Ecto neural progenitor cell (in vitro differentiated cells): Measurements from ENCODE around the gene TMEM151B.

Experiments
- DNase-seq: peaks from one replicate; pipeline ENCODE4 v3.0.0-alpha.2; 2018; ENCODE audit warnings: low spot score

The TMEM151B gene

DNA sequence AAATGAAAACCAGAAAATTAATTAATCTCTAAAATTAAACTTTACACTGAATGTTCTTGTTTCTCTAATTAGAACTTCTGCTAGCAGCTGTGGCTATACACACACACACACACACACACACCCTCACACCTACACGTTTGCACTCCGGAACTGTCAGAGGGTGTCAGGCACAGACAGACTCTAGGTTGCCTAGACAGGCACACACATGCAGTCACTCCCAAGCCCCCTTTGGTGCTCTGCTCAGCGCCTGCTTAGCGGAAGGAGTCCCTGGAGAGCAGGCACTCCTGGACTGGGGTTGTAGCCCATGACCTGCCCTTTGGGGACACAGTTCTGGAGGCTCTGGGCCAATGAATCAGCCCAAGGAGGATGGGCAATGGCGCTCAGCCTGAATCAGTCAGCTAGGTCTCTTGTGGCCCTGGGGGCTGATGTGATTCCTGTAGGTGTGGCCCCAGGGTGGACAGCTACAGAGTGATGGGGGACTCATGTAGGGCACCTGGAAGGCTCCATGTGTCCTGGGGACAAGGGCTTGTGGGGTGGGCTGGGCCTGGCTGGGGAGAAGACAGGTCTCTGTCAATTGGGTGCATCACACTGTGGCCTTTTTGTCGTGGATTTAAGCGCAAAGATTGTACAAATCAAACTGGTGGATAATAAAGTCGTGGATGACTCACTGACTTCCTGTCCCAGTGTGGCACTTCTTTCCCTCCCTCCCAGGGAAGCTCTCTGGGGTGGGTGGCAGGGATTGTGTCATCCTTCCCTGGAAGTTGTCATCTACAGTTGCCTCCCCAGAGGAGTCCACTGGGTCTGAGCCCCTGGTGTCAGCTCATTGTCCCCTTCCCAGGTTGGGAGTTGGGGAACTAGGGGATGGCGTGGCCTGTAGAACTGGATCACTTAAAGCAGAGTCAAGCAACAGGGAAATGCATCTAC, 8.8 kb downstream of the TMEM151B start:
- DNase-seq = no peak

DNA sequence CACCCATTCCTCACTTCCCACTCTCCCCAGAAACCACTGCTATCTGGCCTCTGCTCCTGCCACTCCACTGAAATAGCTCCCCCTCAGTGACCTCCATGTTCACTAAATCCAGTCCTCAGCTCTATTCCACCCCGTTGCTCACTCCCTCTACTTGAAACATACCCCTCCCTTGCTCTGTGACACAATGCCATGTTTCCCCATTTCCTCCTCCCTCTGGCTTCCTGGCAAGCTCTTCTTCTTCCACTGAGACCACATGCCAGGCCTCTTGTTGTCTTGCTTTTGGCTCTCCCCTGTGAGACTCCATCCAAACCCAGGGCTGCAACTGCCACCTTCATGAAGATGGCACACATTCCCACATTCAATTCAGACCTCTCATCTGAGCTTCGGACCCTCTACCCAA, 13.9 kb downstream of the TMEM151B start:
- DNase-seq = no peak

DNA sequence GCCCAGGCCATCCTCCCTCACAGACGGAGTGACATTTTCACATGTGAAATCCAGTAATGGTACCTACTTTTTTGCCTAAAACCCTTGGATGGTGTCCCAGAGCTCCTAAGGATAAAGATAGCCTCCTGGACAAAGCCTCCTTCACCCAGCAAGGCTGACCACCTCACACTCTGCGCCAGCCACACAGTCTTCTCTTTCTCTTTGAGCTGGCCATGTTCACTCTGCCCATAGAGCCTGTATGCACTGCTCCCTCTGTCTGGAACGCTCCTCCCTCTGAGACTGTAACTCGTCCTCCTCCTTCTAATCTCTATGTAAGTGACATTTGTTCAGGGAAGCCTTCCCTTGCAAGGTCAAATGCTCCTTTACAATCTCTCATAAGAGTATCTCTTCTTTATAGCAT, 14.6 kb downstream of the TMEM151B start:
- DNase-seq = no peak

DNA sequence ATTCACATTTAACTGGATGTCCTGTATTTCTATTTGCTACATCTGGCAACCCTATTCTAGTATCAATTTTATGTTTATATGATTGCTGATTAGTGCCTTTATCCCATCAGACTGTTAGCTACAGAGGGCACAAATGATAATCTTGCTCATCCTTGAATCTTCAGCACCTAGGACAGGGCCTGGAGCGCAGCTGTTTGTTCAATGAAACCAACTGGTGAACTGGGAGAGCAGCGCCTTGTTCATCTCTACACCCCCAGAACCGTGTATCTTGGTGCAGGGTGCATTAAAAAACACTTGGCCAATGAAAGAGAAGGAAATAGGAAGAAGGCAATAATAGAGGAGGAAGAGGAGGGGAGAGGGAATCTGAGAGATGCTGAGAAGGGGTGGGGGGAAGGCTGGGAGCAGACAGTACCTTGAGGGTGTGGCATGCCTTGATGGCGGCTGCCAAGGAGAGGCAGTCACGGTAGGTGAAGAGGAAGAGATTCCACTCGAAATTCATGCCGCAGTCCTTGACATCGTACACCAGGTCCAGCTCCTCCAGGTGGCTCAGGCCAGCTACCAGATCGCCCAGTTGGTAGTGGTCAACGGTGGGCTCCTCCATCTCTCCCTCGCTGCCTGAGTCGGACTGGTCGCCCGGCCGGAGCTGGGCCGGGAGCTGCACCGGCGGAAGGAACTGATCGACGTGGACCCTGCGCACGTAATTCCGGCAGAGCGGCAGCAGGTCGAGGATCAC, 15.5 kb downstream of the TMEM151B start:
- no peak for DNase-seq

- DNase-seq = no peak
Observed at GRCh38 chr6:44286285-44286565, 16.0 kb downstream of the TMEM151B start.

DNA sequence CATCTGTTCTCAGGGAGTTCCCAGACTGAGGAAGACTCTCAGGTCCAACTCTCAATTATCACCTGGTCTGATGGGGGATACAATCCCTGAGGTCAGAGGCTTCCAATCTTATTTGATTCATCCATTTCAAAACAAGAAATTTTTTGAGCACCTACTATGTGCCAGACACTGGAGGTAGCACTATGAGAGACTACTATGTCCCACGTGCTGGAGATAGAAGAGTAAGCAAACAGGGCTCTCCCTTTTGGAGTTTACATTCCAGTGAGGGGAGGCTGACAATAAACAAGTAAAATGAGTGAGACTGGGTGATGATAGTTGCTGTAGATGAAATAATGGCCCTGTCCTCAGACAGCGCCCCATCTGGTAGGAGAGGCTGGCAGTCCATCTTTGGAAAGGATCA, 16.5 kb downstream of the TMEM151B start:
- DNase-seq = no peak

GRCh38 chr6:44289726-44290260, 19.5 kb downstream of the TMEM151B start:
- no peak for DNase-seq

- DNase-seq = no peak
Observed at GRCh38 chr6:44291841-44292240, 21.6 kb downstream of the TMEM151B start.

DNA sequence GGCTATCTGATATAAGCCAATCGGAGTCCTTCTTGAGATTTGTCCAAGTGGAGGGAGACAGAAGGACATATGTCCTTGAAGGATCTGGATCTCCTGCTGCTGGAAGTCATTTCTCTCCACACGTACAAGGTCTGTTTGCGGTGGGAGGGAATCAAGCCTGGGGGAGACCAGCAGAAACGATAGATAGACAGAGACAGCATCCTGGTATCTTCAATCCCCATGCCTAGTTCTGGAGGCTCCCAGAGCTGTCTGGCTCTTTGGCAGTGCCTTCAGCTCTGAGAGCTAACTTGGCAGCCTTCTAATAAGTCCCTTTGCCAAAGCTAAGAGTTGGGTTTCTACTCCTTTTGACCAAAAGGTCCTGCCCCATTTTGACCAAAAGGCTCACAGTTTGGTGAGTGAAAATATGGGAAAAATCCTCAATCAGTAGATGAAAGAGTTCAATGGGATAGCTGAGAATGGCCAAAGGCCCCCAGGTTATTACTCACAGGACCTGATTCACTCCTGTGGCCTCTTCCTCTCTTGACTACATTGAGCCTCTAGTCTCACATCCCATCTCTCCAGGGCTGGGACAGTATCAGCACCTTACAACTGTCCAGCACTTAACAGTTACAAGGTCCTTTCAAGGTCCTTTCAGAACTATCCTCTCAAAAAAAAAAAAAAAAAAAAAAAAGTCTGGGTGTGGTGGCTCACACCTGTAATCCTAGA, 22.6 kb downstream of the TMEM151B start:
- no peak for DNase-seq

DNA sequence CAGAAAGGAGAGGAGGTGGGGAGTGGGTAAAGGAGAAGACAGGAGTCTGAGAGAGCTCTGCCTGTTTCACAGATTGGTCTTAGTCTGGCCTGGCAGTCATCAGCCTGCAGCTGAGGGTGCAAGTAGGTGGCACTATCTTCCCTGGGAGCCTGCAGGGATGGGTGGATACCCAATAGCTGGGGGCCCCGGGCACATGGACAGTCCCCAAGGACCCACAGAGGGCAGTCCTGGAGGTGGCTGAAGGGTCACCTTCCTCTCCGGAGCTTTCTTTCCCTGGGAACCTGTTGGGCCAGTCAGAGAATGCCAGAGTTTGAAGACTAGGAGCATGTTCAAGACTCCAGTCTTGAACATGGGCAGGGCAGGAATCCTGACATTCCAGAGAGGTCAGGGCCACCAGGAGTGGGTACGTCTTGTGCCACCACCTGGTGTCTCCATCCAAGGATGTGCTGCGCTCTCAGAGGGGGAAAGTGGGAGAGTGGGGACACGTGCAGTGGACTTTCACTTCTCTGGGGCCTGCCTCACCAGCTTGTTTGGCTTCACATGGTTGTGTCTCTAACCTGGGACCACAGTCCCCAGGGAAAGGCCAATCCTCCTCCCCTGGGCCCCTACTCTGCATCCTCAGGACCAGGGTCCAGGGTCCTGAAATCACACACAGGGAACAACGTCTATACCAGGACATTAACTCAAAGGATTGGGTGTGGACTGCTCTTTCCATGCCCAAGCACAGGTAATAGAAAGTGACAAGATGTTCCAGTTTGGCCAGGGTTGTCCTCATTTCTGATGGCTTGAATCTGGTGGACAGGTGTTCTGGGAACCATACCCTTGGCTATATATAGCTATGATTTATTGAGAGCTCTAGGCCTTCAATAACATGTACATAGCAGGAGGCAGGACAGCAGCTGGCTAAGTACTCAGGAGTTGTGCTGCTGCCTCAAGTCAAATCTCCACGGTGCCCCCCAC, 24.9 kb downstream of the TMEM151B start:
- DNase-seq = no peak

GRCh38 chr6:44297063-44298038, 27.1 kb downstream of the TMEM151B start:
- DNase-seq = peak; percentile 81

- DNase-seq = peak; percentile 48
Observed at GRCh38 chr6:44298055-44298803, 28.0 kb downstream of the TMEM151B start.

DNA sequence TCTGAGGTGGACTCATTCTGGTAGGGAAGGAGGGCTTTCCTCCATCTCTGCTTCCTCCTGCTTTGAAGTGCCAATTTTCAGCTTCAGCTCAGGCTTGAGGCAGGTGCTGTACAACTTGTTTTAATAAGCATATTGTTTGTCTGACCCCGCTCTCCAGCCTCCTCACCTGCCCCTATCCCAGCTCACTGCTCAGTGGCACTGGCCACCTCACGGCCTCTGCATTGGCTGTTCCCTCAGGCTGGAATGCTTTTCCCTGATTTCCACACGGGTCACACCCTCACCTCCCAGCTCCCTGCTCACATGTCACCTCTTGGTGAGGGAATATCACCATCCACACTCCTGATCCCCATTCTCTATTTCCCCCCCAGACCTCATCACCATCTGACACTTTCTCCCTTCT, 28.6 kb downstream of the TMEM151B start:
- DNase-seq = no peak

- no peak for DNase-seq
Observed at GRCh38 chr6:44300292-44300823, 30.1 kb downstream of the TMEM151B start.

DNA sequence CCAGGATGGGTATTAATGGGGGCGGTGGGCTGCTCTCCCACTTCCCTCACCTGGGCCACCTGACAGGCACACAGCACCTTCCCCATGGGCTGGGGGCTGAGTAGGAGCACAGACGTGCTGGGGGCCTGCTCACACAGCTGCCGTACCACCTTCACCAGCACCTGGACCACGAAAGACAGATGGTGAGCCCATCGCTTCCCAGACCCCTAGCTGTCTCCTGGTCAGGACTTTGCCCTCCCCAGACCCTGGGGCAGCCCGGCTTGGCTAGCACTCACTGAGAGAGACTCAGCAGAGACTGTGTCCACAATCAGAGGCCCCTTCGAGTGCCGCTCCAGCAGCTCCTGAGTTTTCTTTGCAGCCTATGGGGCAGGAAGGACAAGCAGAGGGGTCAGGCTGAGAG, 30.9 kb downstream of the TMEM151B start:
- no peak for DNase-seq

- no peak for DNase-seq
Observed at GRCh38 chr6:44301782-44302564, 31.7 kb downstream of the TMEM151B start.

GRCh38 chr6:44302856-44303255, 32.6 kb downstream of the TMEM151B start:
- no peak for DNase-seq

DNA sequence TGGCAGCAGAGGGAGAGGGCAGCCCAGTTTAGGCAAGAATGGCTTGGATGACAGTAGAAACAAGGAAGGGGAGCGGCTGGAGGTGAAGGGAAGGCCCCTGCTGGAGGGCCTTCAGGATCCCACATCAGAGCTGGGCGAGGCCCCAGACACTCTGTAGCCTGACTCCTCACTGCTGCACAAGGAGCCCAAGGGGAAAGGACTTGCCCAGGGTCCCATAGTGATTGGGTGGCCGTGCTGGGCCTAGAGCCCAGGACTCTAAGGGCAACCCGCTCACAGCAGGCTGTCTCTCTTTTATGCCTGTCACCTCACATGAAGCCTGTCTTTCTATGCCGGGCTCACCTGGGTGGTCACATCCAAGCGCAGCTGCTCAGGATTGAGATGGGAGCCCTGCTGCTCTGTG, 33.6 kb downstream of the TMEM151B start:
- no peak for DNase-seq
